HepG2 (cell line): Measurements from ENCODE around the gene PAM16. TPM values are rescaled to one million over a fixed set of nuclear protein-coding genes. Genes with fewer than 3 reads are reported as not detected.

Source experiments
- AKNA ChIP-seq: sonication (generic); formaldehyde crosslinking; IDR thresholded peaks from 2 replicates; pipeline ENCODE4 v1.4.0; 2020; ENCODE audit warnings: missing genetic modification reagents, borderline replicate concordance
- ETV5 ChIP-seq: IDR thresholded peaks from 2 replicates; pipeline ENCODE4 v1.6.1; 2018; ENCODE audit warnings: missing biosample characterization, missing genetic modification reagents, inconsistent platforms, borderline replicate concordance
- FOXC1 ChIP-seq: sonication (generic); formaldehyde crosslinking; IDR thresholded peaks from 2 replicates; pipeline ENCODE4 v1.8.0; 2022; ENCODE audit warnings: mild to moderate bottlenecking, missing genetic modification reagents, borderline replicate concordance
- HNRNPL ChIP-seq: fragments of 200-400 bp; formaldehyde crosslinking; IDR thresholded peaks from 2 replicates; pipeline ENCODE4 v1.6.1; 2017; ENCODE audit warnings: mild to moderate bottlenecking, low read depth, low read length
- HNRNPLL ChIP-seq: fragments of 200-400 bp; formaldehyde crosslinking; IDR thresholded peaks from 2 replicates; pipeline ENCODE4 v1.6.1; 2017; ENCODE audit warnings: mild to moderate bottlenecking, low read depth, low read length; ENCODE audit not compliant: poor library complexity, severe bottlenecking
- MXD3 ChIP-seq: IDR thresholded peaks from 2 replicates; pipeline ENCODE4 v1.6.1; 2016; ENCODE audit warnings: mild to moderate bottlenecking, missing biosample characterization, missing genetic modification reagents
- RFX3 ChIP-seq: IDR thresholded peaks from 2 replicates; pipeline ENCODE4 v1.6.1; 2016; ENCODE audit warnings: missing biosample characterization, missing genetic modification reagents
- THAP11 ChIP-seq: IDR thresholded peaks from 2 replicates; pipeline ENCODE4 v1.6.1; 2016; ENCODE audit warnings: missing biosample characterization, missing genetic modification reagents
- XRCC5 ChIP-seq: fragments of 200-400 bp; formaldehyde crosslinking; optimal IDR thresholded peaks from 2 replicates; pipeline ENCODE3; 2017; ENCODE audit warnings: mild to moderate bottlenecking, low read length
- ZFP90 ChIP-seq: sonication (generic); formaldehyde crosslinking; IDR thresholded peaks from 2 replicates; pipeline ENCODE4 v1.8.0; 2022; ENCODE audit warnings: missing genetic modification reagents, mild to moderate bottlenecking, inconsistent platforms, borderline replicate concordance
- ZNF234 ChIP-seq: sonication (generic); formaldehyde crosslinking; conservative IDR thresholded peaks from 2 replicates; pipeline ENCODE4 v1.5.1; 2020; ENCODE audit warnings: mild to moderate bottlenecking, missing genetic modification reagents
- ZNF451 ChIP-seq: sonication (generic); formaldehyde crosslinking; IDR thresholded peaks from 2 replicates; pipeline ENCODE4 v1.5.0; 2020; ENCODE audit warnings: mild to moderate bottlenecking, missing genetic modification reagents
- ZNF550 ChIP-seq: sonication (generic); formaldehyde crosslinking; IDR thresholded peaks from 2 replicates; pipeline ENCODE4 v1.4.0; 2020; ENCODE audit warnings: mild to moderate bottlenecking, missing genetic modification reagents, borderline replicate concordance
- polyA plus RNA-seq, 8 experiments: library from polyadenylated mRNA; depleted of rRNA in 3 of 8; stranded (reverse) in 7 of 8; unstranded in 1 of 8; fragments of >200 nt; fragmentation: Illumina TruSeq in 4 of 8; extraction: Trizol in 4 of 8; gene quantifications; 2 replicates each; pipeline versions ENCODE4 v1.2.1 to v1.2.3, GENCODE V29; 2011 to 2016; ENCODE audit warnings: low read depth in 4 of 8, missing spikeins in 1 of 8, mixed read lengths in 1 of 8; ENCODE audit not compliant: insufficient read depth in 1 of 8
- total RNA-seq, 5 experiments: library from RNA; depleted of rRNA; stranded (reverse); fragments of >200 nt; fragmentation: Illumina TruSeq; extraction: Trizol; gene quantifications; 2 replicates each; pipeline ENCODE4 v1.2.3, GENCODE V29; 2016; ENCODE audit warnings: low read depth in 1 of 5
- TF ChIP-seq, protein P1 (sequence below): sonication (generic); formaldehyde crosslinking; IDR thresholded peaks from 2 replicates; pipeline ENCODE4 v1.4.0; 2020; ENCODE audit warnings: missing genetic modification reagents
- TF ChIP-seq, protein P2 (sequence below): sonication (generic); formaldehyde crosslinking; IDR thresholded peaks from 2 replicates; pipeline ENCODE4 v1.5.0; 2020; ENCODE audit warnings: mild to moderate bottlenecking, missing genetic modification reagents, borderline replicate concordance
- TF ChIP-seq, protein P3 (sequence below): sonication (generic); formaldehyde crosslinking; IDR thresholded peaks from 2 replicates; pipeline ENCODE4 v1.4.0; 2020; ENCODE audit warnings: missing genetic modification reagents

PAM16 gene
- total and polyA plus RNA-seq, 2 of the 13 experiments (the other 11 are each of a cell fraction or from before 2014, with no cell fraction given): 51.5 to 51.8 TPM

- TF ChIP-seq, protein P1, sequence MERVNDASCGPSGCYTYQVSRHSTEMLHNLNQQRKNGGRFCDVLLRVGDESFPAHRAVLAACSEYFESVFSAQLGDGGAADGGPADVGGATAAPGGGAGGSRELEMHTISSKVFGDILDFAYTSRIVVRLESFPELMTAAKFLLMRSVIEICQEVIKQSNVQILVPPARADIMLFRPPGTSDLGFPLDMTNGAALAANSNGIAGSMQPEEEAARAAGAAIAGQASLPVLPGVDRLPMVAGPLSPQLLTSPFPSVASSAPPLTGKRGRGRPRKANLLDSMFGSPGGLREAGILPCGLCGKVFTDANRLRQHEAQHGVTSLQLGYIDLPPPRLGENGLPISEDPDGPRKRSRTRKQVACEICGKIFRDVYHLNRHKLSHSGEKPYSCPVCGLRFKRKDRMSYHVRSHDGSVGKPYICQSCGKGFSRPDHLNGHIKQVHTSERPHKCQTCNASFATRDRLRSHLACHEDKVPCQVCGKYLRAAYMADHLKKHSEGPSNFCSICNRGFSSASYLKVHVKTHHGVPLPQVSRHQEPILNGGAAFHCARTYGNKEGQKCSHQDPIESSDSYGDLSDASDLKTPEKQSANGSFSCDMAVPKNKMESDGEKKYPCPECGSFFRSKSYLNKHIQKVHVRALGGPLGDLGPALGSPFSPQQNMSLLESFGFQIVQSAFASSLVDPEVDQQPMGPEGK (CRISPR knock-in tag): peak; percentile 69
- TF ChIP-seq, protein P2, sequence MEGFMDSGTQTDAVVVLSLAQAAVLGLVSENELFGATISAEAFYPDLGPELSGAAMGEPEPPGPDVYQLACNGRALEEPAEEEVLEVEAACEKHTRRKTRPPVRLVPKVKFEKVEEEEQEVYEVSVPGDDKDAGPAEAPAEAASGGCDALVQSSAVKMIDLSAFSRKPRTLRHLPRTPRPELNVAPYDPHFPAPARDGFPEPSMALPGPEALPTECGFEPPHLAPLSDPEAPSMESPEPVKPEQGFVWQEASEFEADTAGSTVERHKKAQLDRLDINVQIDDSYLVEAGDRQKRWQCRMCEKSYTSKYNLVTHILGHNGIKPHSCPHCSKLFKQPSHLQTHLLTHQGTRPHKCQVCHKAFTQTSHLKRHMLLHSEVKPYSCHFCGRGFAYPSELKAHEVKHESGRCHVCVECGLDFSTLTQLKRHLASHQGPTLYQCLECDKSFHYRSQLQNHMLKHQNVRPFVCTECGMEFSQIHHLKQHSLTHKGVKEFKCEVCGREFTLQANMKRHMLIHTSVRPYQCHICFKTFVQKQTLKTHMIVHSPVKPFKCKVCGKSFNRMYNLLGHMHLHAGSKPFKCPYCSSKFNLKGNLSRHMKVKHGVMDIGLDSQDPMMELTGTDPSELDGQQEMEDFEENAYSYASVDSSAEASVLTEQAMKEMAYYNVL (CRISPR knock-in tag): peak; percentile 51; the same call in 1 of the 2 replicates
- TF ChIP-seq ETV5 (CRISPR knock-in tag) (peak; percentile 14; the same call in 1 of the 2 replicates), MXD3 (CRISPR knock-in tag) (no peak), ZNF550 (0 out of 2 replicates have a peak, but pooled peaks have one; percentile 76), XRCC5 (peak; percentile 31), THAP11 (CRISPR knock-in tag) (0 out of 2 replicates have a peak, but pooled peaks have one; percentile 37), HNRNPL (0 out of 2 replicates have a peak, but pooled peaks have one; percentile 32), ZNF234 (CRISPR knock-in tag) (no peak), FOXC1 (0 out of 2 replicates have a peak, but pooled peaks have one; percentile 23), ZFP90 (CRISPR knock-in tag) (peak; percentile 63; the same call in 1 of the 2 replicates), RFX3 (CRISPR knock-in tag) (no peak), HNRNPLL (peak; percentile 33), AKNA (no peak), ZNF451 (no peak)
- TF ChIP-seq, protein P3, sequence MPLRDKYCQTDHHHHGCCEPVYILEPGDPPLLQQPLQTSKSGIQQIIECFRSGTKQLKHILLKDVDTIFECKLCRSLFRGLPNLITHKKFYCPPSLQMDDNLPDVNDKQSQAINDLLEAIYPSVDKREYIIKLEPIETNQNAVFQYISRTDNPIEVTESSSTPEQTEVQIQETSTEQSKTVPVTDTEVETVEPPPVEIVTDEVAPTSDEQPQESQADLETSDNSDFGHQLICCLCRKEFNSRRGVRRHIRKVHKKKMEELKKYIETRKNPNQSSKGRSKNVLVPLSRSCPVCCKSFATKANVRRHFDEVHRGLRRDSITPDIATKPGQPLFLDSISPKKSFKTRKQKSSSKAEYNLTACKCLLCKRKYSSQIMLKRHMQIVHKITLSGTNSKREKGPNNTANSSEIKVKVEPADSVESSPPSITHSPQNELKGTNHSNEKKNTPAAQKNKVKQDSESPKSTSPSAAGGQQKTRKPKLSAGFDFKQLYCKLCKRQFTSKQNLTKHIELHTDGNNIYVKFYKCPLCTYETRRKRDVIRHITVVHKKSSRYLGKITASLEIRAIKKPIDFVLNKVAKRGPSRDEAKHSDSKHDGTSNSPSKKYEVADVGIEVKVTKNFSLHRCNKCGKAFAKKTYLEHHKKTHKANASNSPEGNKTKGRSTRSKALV (CRISPR knock-in tag): no peak
These were observed 7.9 kb upstream of the PAM16 start (continued) for GRCh38 chr16:4358831-4359561.
